Breast epithelium (tissue), 4 donors: Measurements from ENCODE around the gene ZNF789. TPM values are rescaled to one million over a fixed set of nuclear protein-coding genes. Genes with fewer than 3 reads are reported as not detected.

Experiments used
- DNase-seq, 2 donors: peaks; one replicate each; pipeline ENCODE4 v3.0.0-alpha.2; 2019; ENCODE audit warnings: low spot score in 2 of 2
- H3K27ac ChIP-seq, 2 donors: fragments of 200-600 bp; sonication (generic) in 1 of 2; one replicate each; pipeline ENCODE4 v1.5.1; 2016 to 2019; ENCODE audit warnings: mild to moderate bottlenecking in 1 of 2
- H3K27me3 ChIP-seq, 2 donors: fragments of 200-600 bp; sonication (generic) in 1 of 2; one replicate each; pipeline versions ENCODE4 v1.5.1 to v1.6.0; 2017 to 2019; ENCODE audit warnings: control low read depth in 1 of 2, mild to moderate bottlenecking in 1 of 2
- H3K36me3 ChIP-seq: fragments of 200-600 bp; one replicate; pipeline ENCODE4 v1.5.1; 2019
- H3K4me1 ChIP-seq, 2 donors: fragments of 200-600 bp; sonication (generic); one replicate each; pipeline ENCODE4 v1.5.1; 2016 to 2019; ENCODE audit warnings: control low read depth in 1 of 2
- H3K4me3 ChIP-seq, 3 donors: fragments of 200-600 bp; sonication (generic); 1 replicate in 2 of 3; 2 replicates in 1 of 3; pipeline ENCODE4 v1.5.1; 2016 to 2019; ENCODE audit warnings: mild to moderate bottlenecking in 3 of 3, moderate library complexity in 2 of 3
- H3K9me3 ChIP-seq, 2 donors: fragments of 200-600 bp; sonication (generic) in 1 of 2; one replicate each; pipeline ENCODE4 v1.5.1; 2016 to 2019; ENCODE audit warnings: control low read depth in 1 of 2
- CTCF ChIP-seq, 3 donors: fragments of 450-650 bp; IDR thresholded peaks; one replicate each; pipeline ENCODE4 v1.5.1; 2016 to 2017; ENCODE audit warnings: antibody characterized with exemption in 3 of 3, mild to moderate bottlenecking in 3 of 3, moderate library complexity in 3 of 3
- POLR2A ChIP-seq: fragments of 450-650 bp; IDR thresholded peaks from one replicate; pipeline ENCODE4 v1.6.1; 2016; ENCODE audit warnings: antibody characterized with exemption, mild to moderate bottlenecking, moderate library complexity
- POLR2AphosphoS5 ChIP-seq, 3 donors: sonication (generic); formaldehyde crosslinking; IDR thresholded peaks; one replicate each; pipeline ENCODE4 v1.6.1; 2017; ENCODE audit warnings: antibody characterized with exemption in 3 of 3
- intact Hi-C: fragments of 100-400 bp; cut with DNase I; formaldehyde crosslinking; loops from one replicate; pipeline ENCODE4 v1.15.1; 2023; ENCODE audit warnings: low total_unique reads
- total RNA-seq, 3 donors: library from RNA; depleted of rRNA; stranded (reverse); fragments of >200 nt; gene quantifications; one replicate each; pipeline ENCODE4 v1.1.0, GENCODE V29; 2016

ZNF789 gene
- total RNA-seq, 3 donors from 2014 or later: 4.6 to 12.3 (median 8.5) TPM

GRCh38 chr7:99459087-99459486 is 13.6 kb upstream of the ZNF789 start:
- no peaks in the 10 kb centered on the region for H3K4me1 ChIP-seq
- H3K27me3 ChIP-seq: no peaks in the 10 kb centered on the region
- H3K27ac ChIP-seq: no peak overlapping the region
- DNase-seq: no peak
- intact Hi-C loops: no loop called here
- H3K36me3 ChIP-seq: no peaks in the 10 kb centered on the region
- H3K9me3 ChIP-seq: no peaks in the 10 kb centered on the region
- H3K4me3 ChIP-seq: no peak overlapping the region
- no peak for TF ChIP-seq POLR2A
- TF ChIP-seq POLR2AphosphoS5 (IDR thresholded peaks at IDR 0.05): no peak
- no peak for TF ChIP-seq CTCF (IDR thresholded peaks at IDR 0.05)

DNA sequence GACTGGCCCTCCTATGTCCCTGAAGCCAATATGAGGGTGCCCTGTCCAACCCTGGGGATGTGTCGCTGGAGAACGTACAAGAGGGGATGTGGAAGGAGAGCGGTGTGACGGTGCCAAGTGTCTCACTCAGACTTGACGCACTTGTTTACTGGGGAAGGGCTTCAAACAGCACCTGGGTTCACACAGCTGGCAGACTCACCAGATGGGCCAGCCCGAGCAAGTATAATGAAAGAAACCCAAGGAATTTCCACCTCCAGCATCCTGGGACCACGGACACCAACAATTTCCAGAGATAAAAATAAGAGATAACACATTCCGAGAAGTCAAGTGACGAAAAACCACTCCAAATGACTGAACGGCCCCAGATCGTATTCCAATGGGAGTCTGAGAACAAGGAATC is 12.0 kb upstream of the ZNF789 start:
- no peaks in the 10 kb centered on the region for H3K36me3 ChIP-seq
- TF ChIP-seq CTCF (IDR thresholded peaks at IDR 0.05): no peak
- no peak for TF ChIP-seq POLR2A
- TF ChIP-seq POLR2AphosphoS5 (IDR thresholded peaks at IDR 0.05): no peak
- H3K9me3 ChIP-seq: no peaks in the 10 kb centered on the region

DNA sequence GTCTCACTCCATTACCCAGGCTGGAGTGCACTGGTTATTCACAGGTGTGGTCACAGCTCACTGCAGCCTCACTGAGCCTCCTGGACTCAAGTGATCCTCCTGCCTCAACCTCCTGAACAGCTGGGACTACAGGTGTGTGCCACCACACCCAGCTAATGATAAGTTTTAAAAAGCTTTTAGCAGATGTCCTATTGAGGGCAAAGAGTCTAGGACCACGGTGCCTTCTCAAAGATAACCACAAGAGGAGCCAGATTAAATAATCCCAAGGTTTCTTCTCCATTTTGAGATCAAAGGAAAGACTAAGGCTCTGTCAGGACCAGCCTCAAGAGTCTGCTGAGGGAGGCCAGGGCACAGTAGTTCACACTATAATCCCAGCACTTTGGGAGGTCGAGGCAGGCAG is 11.5 kb upstream of the ZNF789 start:
- Histone ChIP-seq H3K4me1 (peaks cover 0 to 6% of the 10 kb centered on the region in 2 donors), H3K36me3 (no peaks in the 10 kb centered on the region), H3K4me3 (no peak overlapping the region), H3K27ac (peak overlapping the region in 1 of 2 donors; percentile 8), H3K27me3 (no peaks in the 10 kb centered on the region), H3K9me3 (no peaks in the 10 kb centered on the region)
- DNase-seq: no peak
- intact Hi-C loops: no loop called here
- TF ChIP-seq POLR2AphosphoS5 (IDR thresholded peaks at IDR 0.05) (no peak), POLR2A (no peak), CTCF (IDR thresholded peaks at IDR 0.05) (no peak)

More for the DNA sequence above, 12.0 kb upstream of the ZNF789 start:
- intact Hi-C loops: no loop called here
- DNase-seq: no peak
- H3K27me3 ChIP-seq: no peaks in the 10 kb centered on the region
- peak overlapping the region; percentile 8 to 34 for H3K27ac ChIP-seq
- peaks cover 0 to 6% of the 10 kb centered on the region in 2 donors for H3K4me1 ChIP-seq
- H3K4me3 ChIP-seq: no peak overlapping the region

DNA sequence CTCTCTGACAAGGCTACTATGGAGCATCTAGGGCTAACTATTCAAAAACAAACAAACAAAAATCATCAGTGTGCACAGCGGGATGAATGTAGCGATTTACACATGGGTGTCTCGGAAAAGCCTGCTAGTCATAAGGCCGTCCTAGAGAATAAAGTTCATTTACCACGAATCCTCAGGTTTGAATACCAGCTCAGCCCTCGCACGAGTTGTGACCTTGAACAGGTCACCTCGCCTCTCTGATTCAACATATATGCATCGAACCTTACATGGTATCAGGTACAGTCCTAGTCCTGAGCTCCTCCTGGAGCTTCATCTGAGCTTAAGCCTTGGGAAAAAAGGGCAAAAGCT is 7.3 kb upstream of the ZNF789 start:
- Histone ChIP-seq H3K4me1 (peaks cover 0 to 6% of the 10 kb centered on the region in 2 donors), H3K27me3 (no peaks in the 10 kb centered on the region), H3K4me3 (peak overlapping the region; percentile 72 to 98 (median 96)), H3K27ac (peak overlapping the region; percentile 90 to 94), H3K36me3 (no peaks in the 10 kb centered on the region), H3K9me3 (no peaks in the 10 kb centered on the region)
- DNase-seq: no peak
- TF ChIP-seq POLR2AphosphoS5 (IDR thresholded peaks at IDR 0.05) (no peak), CTCF (IDR thresholded peaks at IDR 0.05) (no peak), POLR2A (no peak)
- intact Hi-C loops: no loop called here

- DNase-seq: no peak
- Histone ChIP-seq H3K27me3 (no peaks in the 10 kb centered on the region), H3K27ac (no peak overlapping the region), H3K9me3 (no peaks in the 10 kb centered on the region), H3K4me3 (no peak overlapping the region), H3K4me1 (peaks cover 0 to 10% of the 10 kb centered on the region in 2 donors), H3K36me3 (no peaks in the 10 kb centered on the region)
- no peak for TF ChIP-seq POLR2A
- no peak for TF ChIP-seq CTCF (IDR thresholded peaks at IDR 0.05)
- TF ChIP-seq POLR2AphosphoS5 (IDR thresholded peaks at IDR 0.05): no peak
- intact Hi-C loops: no loop called here
Measured at GRCh38 chr7:99468336-99468918, 4.3 kb upstream of the ZNF789 start.
